Caco-2 (cell line): ENCODE results near the gene SNX24. TPM values are rescaled to one million over a fixed set of nuclear protein-coding genes. Genes with fewer than 3 reads are reported as not detected.

Source experiments
- BruUV-seq: library from RNA; stranded (reverse); fragments of 400-500 nt; replicated peaks from 2 replicates; lab custom pipeline; 2021; lab: Mats Ljungman, UMichigan
- CTCF ChIA-PET: fragments of 300-600 bp; sonication (Branson Sonifier 250); formaldehyde crosslinking; loops from one replicate; lab custom pipeline; 2022; ENCODE audit warnings: antibody characterized with exemption; lab: Charles Lee
- POLR2A ChIA-PET: fragments of 300-600 bp; sonication (Branson Sonifier 250); formaldehyde crosslinking; loops from one replicate; lab custom pipeline; 2022; ENCODE audit warnings: antibody characterized with exemption; lab: Charles Lee
- DNase-seq, 2 experiments: peaks; one replicate each; pipeline versions ENCODE4 v3.0.0 to v3.0.0-alpha.2; 2020 to 2022
- H3K27me3 ChIP-seq: replicated peaks from 2 replicates; pipeline ENCODE4 v1.6.0; 2011; ENCODE audit warnings: low read length; ENCODE audit not compliant: control insufficient read depth, insufficient read depth
- H3K36me3 ChIP-seq: 2 replicates; pipeline ENCODE4 v1.5.1; 2011; ENCODE audit warnings: low read length; ENCODE audit not compliant: control insufficient read depth, insufficient read depth
- H3K4me1 ChIP-seq: fragments of 250-450 bp; sonication (Bioruptor Pico); 2 replicates; pipeline ENCODE4 v1.5.1; 2020; ENCODE audit warnings: mild to moderate bottlenecking
- H3K4me3 ChIP-seq: 2 replicates; pipeline ENCODE4 v1.5.1; 2011; ENCODE audit warnings: low read depth, mild to moderate bottlenecking, control low read depth, low read length
- H3K9me3 ChIP-seq: fragments of 250-450 bp; sonication (Bioruptor Pico); 2 replicates; pipeline ENCODE4 v1.5.1; 2020; ENCODE audit warnings: mild to moderate bottlenecking, moderate library complexity
- H3K27ac Mint-ChIP-seq: one replicate; pipeline ENCODE4 v1.8.0; 2022; ENCODE audit warnings: mixed read lengths; ENCODE audit not compliant: unreplicated experiment
- H3K27me3 Mint-ChIP-seq: one replicate; pipeline ENCODE4 v1.8.0; 2022; ENCODE audit warnings: mixed read lengths; ENCODE audit not compliant: insufficient read depth, unreplicated experiment
- H3K36me3 Mint-ChIP-seq: one replicate; pipeline ENCODE4 v1.8.0; 2022; ENCODE audit warnings: mild to moderate bottlenecking, mixed read lengths; ENCODE audit not compliant: insufficient read depth, unreplicated experiment
- H3K4me1 Mint-ChIP-seq: one replicate; pipeline ENCODE4 v1.8.0; 2022; ENCODE audit warnings: low read depth, mixed read lengths; ENCODE audit not compliant: unreplicated experiment
- H3K4me3 Mint-ChIP-seq: one replicate; pipeline ENCODE4 v1.8.0; 2022; ENCODE audit warnings: mild to moderate bottlenecking, moderate library complexity, mixed read lengths; ENCODE audit not compliant: unreplicated experiment
- H3K9me3 Mint-ChIP-seq: one replicate; pipeline ENCODE4 v1.8.0; 2022; ENCODE audit warnings: mixed read lengths; ENCODE audit not compliant: unreplicated experiment
- CTCF ChIP-seq, 2 experiments: fragments of 200-600 bp in 1 of 2; IDR thresholded peaks; 1 replicate in 1 of 2; 2 replicates in 1 of 2; pipeline versions ENCODE4 v1.5.1 to v1.8.0; 2011 to 2022; ENCODE audit warnings: antibody characterized with exemption in 1 of 2, control low read depth in 1 of 2, inconsistent platforms in 1 of 2, low read depth in 1 of 2, low read length in 1 of 2, mild to moderate bottlenecking in 1 of 2, moderate library complexity in 1 of 2; ENCODE audit not compliant: insufficient read depth in 1 of 2, severe bottlenecking in 1 of 2, unreplicated experiment in 1 of 2
- intact Hi-C: fragments of 100-400 bp; cut with micrococcal nuclease; formaldehyde crosslinking; loops from one replicate; pipeline ENCODE4 v1.10.0; 2022; ENCODE audit not compliant: unreplicated experiment
- total RNA-seq: library from RNA; stranded (reverse); gene quantifications from 2 replicates; pipeline ENCODE4 v1.2.3, GENCODE V29; 2022

SNX24 gene
- total RNA-seq, 1 experiment from 2014 or later: 38.4 TPM

DNA sequence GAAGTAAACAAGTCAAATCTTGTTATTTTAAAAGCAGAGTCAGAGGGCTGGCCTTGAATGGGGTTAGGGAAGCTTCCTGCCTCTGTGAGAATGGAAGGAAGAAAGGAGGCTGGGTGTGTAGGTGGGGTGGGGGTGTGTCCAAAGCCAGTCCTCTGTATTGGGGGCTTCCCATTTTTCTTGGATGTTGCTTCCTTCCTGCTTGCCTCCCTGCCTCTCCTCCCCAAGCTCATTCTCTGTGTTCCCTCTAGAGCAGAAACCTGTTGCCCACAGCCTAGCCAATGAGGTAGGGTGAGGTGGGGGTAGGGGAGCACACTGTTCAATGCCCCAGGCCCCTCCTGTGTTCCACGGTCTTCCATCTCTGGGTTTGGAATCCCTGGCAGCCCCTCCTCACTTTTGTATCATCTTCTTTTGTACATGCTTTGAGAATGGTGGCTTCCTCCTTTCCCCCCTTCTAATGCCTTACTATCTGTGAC lies 39.7 kb downstream of the SNX24 start:
- Mint-ChIP-seq H3K27me3 (no peaks in the 10 kb centered on the region), H3K4me1 (no peaks in the 10 kb centered on the region), H3K27ac (no peak overlapping the region), H3K9me3 (no peaks in the 10 kb centered on the region), H3K4me3 (no peak overlapping the region), H3K36me3 (no peaks in the 10 kb centered on the region)
- no peak for DNase-seq
- BruUV-seq: no TSS peak
- CTCF ChIA-PET: no interaction called here
- no peaks in the 10 kb centered on the region for H3K9me3 ChIP-seq
- no peaks in the 10 kb centered on the region for H3K36me3 ChIP-seq
- no peaks in the 10 kb centered on the region for H3K27me3 ChIP-seq
- H3K4me1 ChIP-seq: no peaks in the 10 kb centered on the region
- intact Hi-C loops: no loop called here
- TF ChIP-seq CTCF (IDR thresholded peaks at IDR 0.05; ENCODE audit: insufficient read depth in 1 of 2, low read depth in 1 of 2, low read length in 1 of 2, severe bottlenecking in 1 of 2, unreplicated experiment in 1 of 2): no peak
- no peak overlapping the region for H3K4me3 ChIP-seq
- POLR2A ChIA-PET: no interaction called here

GRCh38 chr5:122885891-122886290 lies 40.5 kb downstream of the SNX24 start:
- H3K9me3 ChIP-seq: no peaks in the 10 kb centered on the region
- ChIA-PET CTCF (no interaction called here), POLR2A (no interaction called here)
- Mint-ChIP-seq H3K9me3 (no peaks in the 10 kb centered on the region), H3K36me3 (no peaks in the 10 kb centered on the region), H3K4me1 (no peaks in the 10 kb centered on the region), H3K27me3 (no peaks in the 10 kb centered on the region), H3K27ac (no peak overlapping the region), H3K4me3 (no peak overlapping the region)
- no TSS peak for BruUV-seq
- intact Hi-C loops: no loop called here
- no peak for DNase-seq
- H3K4me3 ChIP-seq: no peak overlapping the region
- H3K36me3 ChIP-seq: no peaks in the 10 kb centered on the region
- no peaks in the 10 kb centered on the region for H3K4me1 ChIP-seq
- H3K27me3 ChIP-seq: no peaks in the 10 kb centered on the region
- no peak for TF ChIP-seq CTCF (IDR thresholded peaks at IDR 0.05; ENCODE audit: insufficient read depth in 1 of 2, low read depth in 1 of 2, low read length in 1 of 2, severe bottlenecking in 1 of 2, unreplicated experiment in 1 of 2)

- H3K36me3 ChIP-seq: no peaks in the 10 kb centered on the region
- no peaks in the 10 kb centered on the region for H3K27me3 ChIP-seq
- TF ChIP-seq CTCF (IDR thresholded peaks at IDR 0.05; ENCODE audit: insufficient read depth in 1 of 2, low read depth in 1 of 2, low read length in 1 of 2, severe bottlenecking in 1 of 2, unreplicated experiment in 1 of 2): no peak
- Mint-ChIP-seq H3K27ac (no peak overlapping the region), H3K9me3 (no peaks in the 10 kb centered on the region), H3K27me3 (no peaks in the 10 kb centered on the region), H3K36me3 (no peaks in the 10 kb centered on the region), H3K4me1 (no peaks in the 10 kb centered on the region), H3K4me3 (no peak overlapping the region)
- H3K4me1 ChIP-seq: no peaks in the 10 kb centered on the region
- no peak for DNase-seq
- ChIA-PET POLR2A (no interaction called here), CTCF (no interaction called here)
- H3K4me3 ChIP-seq: no peak overlapping the region
- BruUV-seq: no TSS peak
- intact Hi-C loops: loop anchor here (5.0 kb wide), 2 partner anchors 377 to 472 kb away; no protein-coding TSS in a partner anchor
- no peaks in the 10 kb centered on the region for H3K9me3 ChIP-seq
These were observed 49.7 kb downstream of the SNX24 start for GRCh38 chr5:122895141-122895540.
